Activated CD4-positive, alpha-beta memory T cell treated with anti-CD3 and anti-CD28 coated beads for 36 hours (primary cell): ENCODE measurements around the gene RAD17. TPM values are rescaled to one million over a fixed set of nuclear protein-coding genes. Genes with fewer than 3 reads are reported as not detected.
"Not testable (repeated sequence)": the region's sequence is repeated elsewhere in the genome, so short reads cannot be mapped to it uniquely, and the experiment has no call there.

Source experiments
- CTCF ChIA-PET: fragments of 350-600 bp; sonication (Branson Sonifier 250); formaldehyde crosslinking; loops from one replicate; lab custom pipeline; 2021; ENCODE audit warnings: antibody characterized with exemption, inconsistent platforms; lab: Charles Lee
- POLR2A ChIA-PET: fragments of 350-600 bp; sonication (Branson Sonifier 250); formaldehyde crosslinking; loops from one replicate; lab custom pipeline; 2021; ENCODE audit warnings: antibody characterized with exemption; lab: Charles Lee
- DNase-seq: peaks from one replicate; pipeline ENCODE4 v3.0.0-alpha.2; 2020
- H3K27ac Mint-ChIP-seq: one replicate; pipeline ENCODE4 v1.8.0; 2021; ENCODE audit warnings: mixed read lengths
- H3K27me3 Mint-ChIP-seq: one replicate; pipeline ENCODE4 v1.8.0; 2021; ENCODE audit warnings: mixed read lengths
- H3K36me3 Mint-ChIP-seq: one replicate; pipeline ENCODE4 v1.8.0; 2021; ENCODE audit warnings: mixed read lengths
- H3K4me1 Mint-ChIP-seq: one replicate; pipeline ENCODE4 v1.8.0; 2021; ENCODE audit warnings: low read depth, mixed read lengths
- H3K4me3 Mint-ChIP-seq: one replicate; pipeline ENCODE4 v1.8.0; 2021; ENCODE audit warnings: mild to moderate bottlenecking, mixed read lengths
- H3K9me3 Mint-ChIP-seq: one replicate; pipeline ENCODE4 v1.8.0; 2021; ENCODE audit warnings: mixed read lengths
- intact Hi-C: fragments of 100-400 bp; cut with micrococcal nuclease; formaldehyde crosslinking; loops from one replicate; pipeline ENCODE4 v1.15.1; 2023
- total RNA-seq, 2 experiments: library from RNA; stranded (reverse); gene quantifications; one replicate each; pipeline ENCODE4 v1.2.3, GENCODE V29; 2021

RAD17 gene
- total RNA-seq, 2 experiments from 2014 or later, result 26.9 to 31.9 TPM

DNA sequence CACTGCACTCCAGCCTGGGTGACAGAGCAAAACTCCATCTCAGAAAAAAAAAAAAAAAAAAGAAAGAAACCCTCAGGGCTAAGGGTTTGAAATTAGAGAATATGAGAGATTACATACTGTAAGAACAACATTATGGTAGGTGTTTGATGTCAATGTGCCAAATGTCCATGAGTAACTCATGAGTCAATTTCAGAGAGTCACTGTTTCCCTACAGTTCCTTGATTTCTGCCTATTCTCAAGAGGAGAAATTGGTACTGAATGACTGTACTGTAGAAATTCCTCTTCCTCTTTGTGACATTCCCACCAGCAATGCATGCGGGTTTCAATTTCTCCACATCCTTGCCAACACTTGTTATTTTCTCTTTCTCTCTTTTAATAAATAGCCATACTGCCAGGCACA, 80.5 kb downstream of the RAD17 start:
- intact Hi-C loops, result no loop called here
- H3K4me1 Mint-ChIP-seq, result no peaks in the 10 kb centered on the region
- no peak for DNase-seq
- H3K9me3 Mint-ChIP-seq, result no peaks in the 10 kb centered on the region
- H3K36me3 Mint-ChIP-seq, result no peaks in the 10 kb centered on the region
- no peak overlapping the region for H3K4me3 Mint-ChIP-seq
- H3K27me3 Mint-ChIP-seq, result peaks cover 1% of the 10 kb centered on the region
- ChIA-PET CTCF (no interaction called here), POLR2A (no interaction called here)
- no peak overlapping the region for H3K27ac Mint-ChIP-seq

- intact Hi-C loops, CTCF ChIA-PET, H3K9me3 Mint-ChIP-seq, H3K4me3 Mint-ChIP-seq, DNase-seq, H3K27ac Mint-ChIP-seq, H3K4me1 Mint-ChIP-seq, H3K36me3 Mint-ChIP-seq, H3K27me3 Mint-ChIP-seq, POLR2A ChIA-PET: not testable (repeated sequence)
These were observed 80.9 kb downstream of the RAD17 start for GRCh38 chr5:69450527-69450926.

DNA sequence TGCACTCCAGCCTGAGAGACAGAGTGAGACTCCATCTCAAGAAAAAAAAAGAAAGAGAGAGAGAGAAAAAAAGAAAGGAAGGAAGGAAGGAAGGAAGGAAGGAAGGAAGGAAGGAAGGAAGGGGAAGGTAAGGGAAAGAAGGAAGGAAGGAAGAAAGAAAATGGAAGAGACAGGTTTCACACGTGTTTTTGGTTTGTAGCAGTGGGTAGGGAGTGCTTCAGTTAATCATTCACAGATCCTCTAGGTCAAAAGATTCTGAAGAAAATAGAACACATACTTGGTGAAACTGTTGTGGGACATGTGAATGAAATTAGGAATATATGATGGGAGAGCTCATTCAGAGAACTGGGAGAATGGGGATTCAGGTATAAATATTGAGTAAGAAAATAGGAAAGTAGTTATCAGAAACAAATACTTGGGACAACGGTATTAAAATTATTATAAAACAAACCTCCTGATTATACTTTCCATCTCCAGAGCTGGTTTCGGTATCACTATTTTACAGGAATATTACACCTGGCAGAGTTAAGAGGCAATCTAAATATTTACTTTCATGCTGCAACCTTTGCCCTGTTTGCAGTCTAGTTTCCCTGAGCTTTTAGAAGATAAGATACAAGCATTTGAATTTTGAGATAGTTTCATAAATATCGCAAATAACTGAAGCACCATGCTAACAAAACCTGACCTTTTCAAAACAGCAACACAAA, 82.5 kb downstream of the RAD17 start:
- Mint-ChIP-seq H3K27ac (no peak overlapping the region), H3K36me3 (no peaks in the 10 kb centered on the region), H3K4me1 (no peaks in the 10 kb centered on the region), H3K4me3 (no peak overlapping the region), H3K27me3 (peaks cover 1% of the 10 kb centered on the region), H3K9me3 (peaks cover 3% of the 10 kb centered on the region)
- ChIA-PET CTCF (no interaction called here), POLR2A (no interaction called here)
- no peak for DNase-seq
- intact Hi-C loops, result no loop called here

DNA sequence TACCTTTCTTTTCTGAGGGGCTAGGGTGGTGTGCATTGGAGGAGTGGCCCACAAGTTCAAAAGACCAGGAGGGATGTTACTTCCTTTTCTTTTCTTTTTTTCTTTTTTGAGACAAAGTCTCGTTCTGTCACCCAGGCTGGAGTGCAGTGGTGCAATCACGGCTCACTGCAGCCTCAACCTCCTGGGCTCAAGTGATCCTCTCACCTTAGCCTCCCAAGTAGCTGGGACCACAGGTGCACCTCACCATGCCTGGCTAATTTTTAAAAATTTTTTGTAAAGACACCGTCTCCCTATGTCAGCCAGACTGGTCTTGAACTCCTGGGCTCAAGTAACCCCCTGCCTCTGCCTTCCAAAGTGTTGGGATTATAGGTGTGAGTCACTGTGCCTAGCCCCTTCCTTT, 83.9 kb downstream of the RAD17 start:
- H3K27me3 Mint-ChIP-seq, DNase-seq, H3K27ac Mint-ChIP-seq, H3K9me3 Mint-ChIP-seq, intact Hi-C loops, POLR2A ChIA-PET, H3K4me1 Mint-ChIP-seq, H3K4me3 Mint-ChIP-seq, H3K36me3 Mint-ChIP-seq, CTCF ChIA-PET: not testable (repeated sequence)

GRCh38 chr5:69454460-69455249, 85.0 kb downstream of the RAD17 start:
- no peaks in the 10 kb centered on the region for H3K4me1 Mint-ChIP-seq

GRCh38 chr5:69455428-69455988, 85.9 kb downstream of the RAD17 start:
- H3K4me3 Mint-ChIP-seq, intact Hi-C loops: not testable (repeated sequence)

More at GRCh38 chr5:69454460-69455249, 85.0 kb downstream of the RAD17 start:
- intact Hi-C loops, result no loop called here
- H3K4me3 Mint-ChIP-seq, result no peak overlapping the region
- no peak overlapping the region for H3K27ac Mint-ChIP-seq
- DNase-seq, result no peak
- peaks cover 5% of the 10 kb centered on the region for H3K27me3 Mint-ChIP-seq
- H3K9me3 Mint-ChIP-seq, result peaks cover 3% of the 10 kb centered on the region
- no peaks in the 10 kb centered on the region for H3K36me3 Mint-ChIP-seq
- ChIA-PET POLR2A (no interaction called here), CTCF (no interaction called here)

GRCh38 chr5:69462170-69462569, 92.6 kb downstream of the RAD17 start:
- Mint-ChIP-seq H3K4me1 (no peaks in the 10 kb centered on the region), H3K4me3 (no peak overlapping the region), H3K27ac (no peak overlapping the region), H3K9me3 (no peaks in the 10 kb centered on the region), H3K36me3 (no peaks in the 10 kb centered on the region), H3K27me3 (peaks cover 3% of the 10 kb centered on the region)
- ChIA-PET CTCF (no interaction called here), POLR2A (no interaction called here)
- DNase-seq, result no peak
- intact Hi-C loops, result no loop called here

More at GRCh38 chr5:69455428-69455988, 85.9 kb downstream of the RAD17 start:
- H3K36me3 Mint-ChIP-seq, H3K9me3 Mint-ChIP-seq, H3K27me3 Mint-ChIP-seq, H3K4me1 Mint-ChIP-seq, DNase-seq, POLR2A ChIA-PET, CTCF ChIA-PET, H3K27ac Mint-ChIP-seq: not testable (repeated sequence)

Other genes starting within 250 kb of the RAD17 start
- 100 to 1,000 TPM; 178 to 189 TPM for gene CCNB1, start 202.7 kb upstream of the RAD17 start, total RNA-seq
- 10 to 100 TPM; 80.7 to 82.0 TPM for gene CENPH, start 180.2 kb upstream of the RAD17 start, total RNA-seq
- gene CDK7, start 134.9 kb upstream of the RAD17 start, total RNA-seq, result 10 to 100 TPM; 36.2 to 41.2 TPM
- 10 to 100 TPM in 1 of 2 experiments, 1 to 10 TPM in 1; 8.9 to 11.3 TPM for gene CCDC125, start 37.0 kb upstream of the RAD17 start, total RNA-seq
- gene AK6, start 298 bp upstream of the RAD17 start, total RNA-seq, result 10 to 100 TPM; 79.8 to 87.0 TPM
- gene TAF9, start 298 bp upstream of the RAD17 start, total RNA-seq, result 10 to 100 TPM; 55.8 to 58.3 TPM
- under 1 TPM; 0.31 to 0.40 TPM for gene MARVELD2, start 45.3 kb downstream of the RAD17 start, total RNA-seq
- under 1 TPM; 0.68 to 0.83 TPM for gene OCLN, start 123.0 kb downstream of the RAD17 start, total RNA-seq
- gene GTF2H2C, start 190.4 kb downstream of the RAD17 start, total RNA-seq, result 10 to 100 TPM; 40.8 to 46.9 TPM